NCI-H2081 (cell line): ENCODE measurements around the gene CUX1.
A peak's percentile ranks its signal among the peaks of the same experiment; 100 is the strongest.
"Not testable (repeated sequence)": the region's sequence is repeated elsewhere in the genome, so short reads cannot be mapped to it uniquely, and the experiment has no call there.

Experiments
- DNase-seq, 2 experiments: peaks; one replicate each; lab custom pipeline; 2025; lab: John Stamatoyannopoulos, UW

The CUX1 gene

GRCh38 chr7:102215256-102215655 lies 397.8 kb downstream of the CUX1 start:
- DNase-seq, result peak in 1 of 2 experiments; percentile 39

GRCh38 chr7:102215711-102216110 lies 398.3 kb downstream of the CUX1 start:
- no peak for DNase-seq

GRCh38 chr7:102216573-102217314 lies 399.3 kb downstream of the CUX1 start:
- DNase-seq, result no peak

- no peak for DNase-seq
These were observed 402.9 kb downstream of the CUX1 start for GRCh38 chr7:102220229-102220850.

GRCh38 chr7:102220960-102221800 lies 403.8 kb downstream of the CUX1 start:
- DNase-seq, result no peak

GRCh38 chr7:102221961-102222360 lies 404.5 kb downstream of the CUX1 start:
- DNase-seq, result no peak

- no peak for DNase-seq
These were observed 405.0 kb downstream of the CUX1 start for GRCh38 chr7:102222445-102222844.

- DNase-seq, result no peak
These were observed 405.8 kb downstream of the CUX1 start for GRCh38 chr7:102223184-102223583.

- DNase-seq, result no peak
These were observed 407.6 kb downstream of the CUX1 start for GRCh38 chr7:102225025-102225424.

- DNase-seq, result no peak
These were observed 409.9 kb downstream of the CUX1 start for GRCh38 chr7:102227371-102227770.

- DNase-seq, result no peak
These were observed 411.5 kb downstream of the CUX1 start for GRCh38 chr7:102228935-102229334.

- not testable (repeated sequence) for DNase-seq
These were observed 412.7 kb downstream of the CUX1 start for GRCh38 chr7:102230162-102230561.

GRCh38 chr7:102230593-102230992 lies 413.2 kb downstream of the CUX1 start:
- DNase-seq, result no peak

GRCh38 chr7:102232611-102233286 lies 415.3 kb downstream of the CUX1 start:
- no peak for DNase-seq

GRCh38 chr7:102234131-102234530 lies 416.7 kb downstream of the CUX1 start:
- DNase-seq, result no peak

- DNase-seq, result no peak
These were observed 417.6 kb downstream of the CUX1 start for GRCh38 chr7:102234801-102235550.

GRCh38 chr7:102236102-102236501 lies 418.7 kb downstream of the CUX1 start:
- DNase-seq, result no peak

GRCh38 chr7:102236592-102237287 lies 419.3 kb downstream of the CUX1 start:
- peak; percentile 62 to 74 for DNase-seq

- DNase-seq, result no peak
These were observed 421.9 kb downstream of the CUX1 start for GRCh38 chr7:102239206-102239820.

GRCh38 chr7:102241431-102241830 lies 424.0 kb downstream of the CUX1 start:
- DNase-seq, result no peak
